C4-2B (cell line): ENCODE data around the gene PROK1.

Experiments
- CTCF ChIP-seq: fragments of 450-650 bp; conservative IDR thresholded peaks from 2 replicates; pipeline ENCODE4 v1.5.1; 2017; ENCODE audit warnings: mild to moderate bottlenecking
- ZFX ChIP-seq: fragments of 450-650 bp; IDR thresholded peaks from 2 replicates; pipeline ENCODE4 v1.6.1; 2017

GRCh38 chr1:110506541-110506940, 55.6 kb downstream of the PROK1 start:
- TF ChIP-seq CTCF (no peak), ZFX (no peak)
